Psoas muscle (tissue), 8 donors: ENCODE data around the gene RAB3IL1. TPM values are rescaled to one million over a fixed set of nuclear protein-coding genes. Genes with fewer than 3 reads are reported as not detected.

Source experiments
- ATAC-seq, 4 donors: fragments of 200-7000 bp; cut with Tn5 transposase; one replicate each; pipeline ENCODE4 v1.9.1; 2020; ENCODE audit warnings: moderate library complexity in 3 of 4, mild to moderate bottlenecking in 2 of 4
- DNase-seq, 2 donors: peaks; one replicate each; pipeline ENCODE4 v3.0.0-alpha.2; 2020
- H3K27ac ChIP-seq: fragments of 200-600 bp; one replicate; pipeline ENCODE4 v1.8.0; 2022
- H3K27me3 ChIP-seq, 3 donors: fragments of 200-600 bp in 1 of 3; one replicate each; pipeline versions ENCODE4 v1.6.1 to v1.8.0; 2013 to 2022; ENCODE audit warnings: low read length in 2 of 3, mild to moderate bottlenecking in 2 of 3, moderate library complexity in 1 of 3; ENCODE audit not compliant: insufficient read depth in 3 of 3
- H3K36me3 ChIP-seq, 2 donors: fragments of 200-600 bp in 1 of 2; one replicate each; pipeline versions ENCODE4 v1.6.1 to v1.8.0; 2013 to 2022; ENCODE audit warnings: low read depth in 1 of 2, mild to moderate bottlenecking in 1 of 2, moderate library complexity in 1 of 2; ENCODE audit not compliant: insufficient read depth in 1 of 2
- H3K4me1 ChIP-seq: fragments of 200-600 bp; one replicate; pipeline ENCODE4 v1.8.0; 2022
- H3K4me3 ChIP-seq: fragments of 200-600 bp; one replicate; pipeline ENCODE4 v1.8.0; 2022; ENCODE audit warnings: mild to moderate bottlenecking
- H3K9me3 ChIP-seq: fragments of 200-600 bp; one replicate; pipeline ENCODE4 v1.8.0; 2022
- CTCF ChIP-seq: fragments of 200-600 bp; IDR thresholded peaks from one replicate; pipeline ENCODE4 v1.8.0; 2022; ENCODE audit warnings: antibody characterized with exemption
- WGBS, 3 donors: extraction: QIAGEN DNeasy Blood & Tissue Kit; methylation state at CpG; one replicate each; pipeline versions ENCODE4 v1.1.6 to v1.1.7; 2013; 5-methylcytosine and 5-hydroxymethylcytosine counted together
- intact Hi-C, 2 donors: fragments of 100-400 bp; cut with DNase I; formaldehyde crosslinking; loops; one replicate each; pipeline versions ENCODE4 v1.11.0 to v1.14.2; 2022
- polyA plus RNA-seq, 3 donors: library from polyadenylated mRNA; stranded (reverse); fragments of 200-250 nt; gene quantifications; one replicate each; pipeline ENCODE4 v1.2.3, GENCODE V29; 2013
- total RNA-seq, 4 donors: library from RNA; stranded (reverse); fragmentation: NEBNext Ultra II Directional in 2 of 4; extraction: Animal tissue kit (Norgen Biotek cat#: 25700) in 2 of 4; gene quantifications; one replicate each; pipeline versions ENCODE4 v1.2.1 to v1.2.4, GENCODE V29; 2021 to 2023
- donor health status: healthy with polysubstance abuse.
- donor health status: DM: no; HTN: no; CAD: no; lungs with moderate emphysema.
- donor health status: Bipolar disorder and iron deficiency.
- donor health status: healthy.
- donor health status: DM: yes; HTN: yes; CAD: no.
- donor health status: DM: no; HTN: no; CAD: no.
- donor health status: DM: no; HTN: no; CAD: no.
- donor health status: DM: yes; HTN: yes; CAD: no.

The RAB3IL1 gene
- total and polyA plus RNA-seq, 7 donors: 1.7 to 5.9 (median 4.9) TPM

GRCh38 chr11:61866958-61867343 is 50.4 kb downstream of the RAB3IL1 start:
- no peak for TF ChIP-seq CTCF
- no peaks in the 10 kb centered on the region for H3K9me3 ChIP-seq
- H3K36me3 ChIP-seq: no peaks in the 10 kb centered on the region
- DNase-seq (no peak), ATAC-seq (no peak)
- intact Hi-C loops: no loop called here
- 84 to 89% (median 88%) methylated on average over 6 of the region's 6 CpGs for WGBS, 3 donors
- no peak overlapping the region for H3K27ac ChIP-seq
- H3K4me1 ChIP-seq: peaks cover 5% of the 10 kb centered on the region
- H3K4me3 ChIP-seq: no peak overlapping the region
- H3K27me3 ChIP-seq: no peaks in the 10 kb centered on the region

- H3K27me3 ChIP-seq: no peaks in the 10 kb centered on the region
- H3K36me3 ChIP-seq: no peaks in the 10 kb centered on the region
- DNase-seq (peak in 1 of 2 donors; percentile 37), ATAC-seq (no peak)
- H3K4me3 ChIP-seq: no peak overlapping the region
- no peak overlapping the region for H3K27ac ChIP-seq
- TF ChIP-seq CTCF: no peak
- H3K9me3 ChIP-seq: no peaks in the 10 kb centered on the region
- 82 to 89% (median 85%) methylated on average over 18 of the region's 18 CpGs for WGBS, 3 donors
- intact Hi-C loops: no loop called here
- H3K4me1 ChIP-seq: peaks cover 5% of the 10 kb centered on the region
Observed at GRCh38 chr11:61866231-61866957, 51.0 kb downstream of the RAB3IL1 start.

- intact Hi-C loops: no loop called here
- Histone ChIP-seq H3K9me3 (no peaks in the 10 kb centered on the region), H3K36me3 (no peaks in the 10 kb centered on the region), H3K4me3 (no peak overlapping the region), H3K27me3 (no peaks in the 10 kb centered on the region), H3K4me1 (no peaks in the 10 kb centered on the region), H3K27ac (no peak overlapping the region)
- DNase-seq (no peak), ATAC-seq (no peak)
- no peak for TF ChIP-seq CTCF
- WGBS, 3 donors: 92 to 94% (median 93%) methylated on average over 20 of the region's 20 CpGs
Observed at GRCh38 chr11:61864814-61865775, 52.3 kb downstream of the RAB3IL1 start.

- no peak overlapping the region for H3K27ac ChIP-seq
- H3K36me3 ChIP-seq: no peaks in the 10 kb centered on the region
- WGBS, 3 donors: 86 to 94% (median 91%) methylated on average over 13 of the region's 13 CpGs
- intact Hi-C loops: no loop called here
- H3K27me3 ChIP-seq: no peaks in the 10 kb centered on the region
- H3K4me1 ChIP-seq: no peaks in the 10 kb centered on the region
- ATAC-seq: no peak
- DNase-seq: no peak
- H3K9me3 ChIP-seq: no peaks in the 10 kb centered on the region
- H3K4me3 ChIP-seq: no peak overlapping the region
- no peak for TF ChIP-seq CTCF
Observed at GRCh38 chr11:61863548-61864081, 53.8 kb downstream of the RAB3IL1 start.
